LNCAP (cell line): ENCODE measurements around the gene PKN2.

Experiments
- TF ChIP-seq, protein P1 (sequence below): fragments of 450-650 bp; IDR thresholded peaks from 2 replicates; pipeline ENCODE4 v1.5.1; 2017; ENCODE audit warnings: mild to moderate bottlenecking

Gene PKN2

DNA sequence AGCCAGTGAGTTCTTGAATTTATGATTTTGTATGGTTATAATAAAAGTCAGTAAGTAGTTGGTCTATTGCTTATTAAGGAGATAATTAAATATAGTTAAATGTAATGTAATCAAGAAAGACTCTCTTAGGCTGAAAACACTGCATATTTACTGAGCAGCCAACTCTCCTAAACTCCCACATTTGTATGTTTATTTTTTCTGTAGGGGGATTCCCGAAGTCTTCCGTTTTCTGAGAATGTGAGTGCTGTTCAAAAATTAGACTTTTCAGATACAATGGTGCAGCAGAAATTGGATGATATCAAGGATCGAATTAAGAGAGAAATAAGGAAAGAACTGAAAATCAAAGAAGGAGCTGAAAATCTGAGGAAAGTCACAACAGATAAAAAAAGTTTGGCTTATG lies 56.7 kb downstream of the PKN2 start:
- TF ChIP-seq, protein P1, sequence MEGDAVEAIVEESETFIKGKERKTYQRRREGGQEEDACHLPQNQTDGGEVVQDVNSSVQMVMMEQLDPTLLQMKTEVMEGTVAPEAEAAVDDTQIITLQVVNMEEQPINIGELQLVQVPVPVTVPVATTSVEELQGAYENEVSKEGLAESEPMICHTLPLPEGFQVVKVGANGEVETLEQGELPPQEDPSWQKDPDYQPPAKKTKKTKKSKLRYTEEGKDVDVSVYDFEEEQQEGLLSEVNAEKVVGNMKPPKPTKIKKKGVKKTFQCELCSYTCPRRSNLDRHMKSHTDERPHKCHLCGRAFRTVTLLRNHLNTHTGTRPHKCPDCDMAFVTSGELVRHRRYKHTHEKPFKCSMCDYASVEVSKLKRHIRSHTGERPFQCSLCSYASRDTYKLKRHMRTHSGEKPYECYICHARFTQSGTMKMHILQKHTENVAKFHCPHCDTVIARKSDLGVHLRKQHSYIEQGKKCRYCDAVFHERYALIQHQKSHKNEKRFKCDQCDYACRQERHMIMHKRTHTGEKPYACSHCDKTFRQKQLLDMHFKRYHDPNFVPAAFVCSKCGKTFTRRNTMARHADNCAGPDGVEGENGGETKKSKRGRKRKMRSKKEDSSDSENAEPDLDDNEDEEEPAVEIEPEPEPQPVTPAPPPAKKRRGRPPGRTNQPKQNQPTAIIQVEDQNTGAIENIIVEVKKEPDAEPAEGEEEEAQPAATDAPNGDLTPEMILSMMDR: no peak

- TF ChIP-seq, protein P1: no peak
Observed at GRCh38 chr1:88741413-88741812, 57.3 kb downstream of the PKN2 start.

- TF ChIP-seq, protein P1: no peak
Observed at GRCh38 chr1:88742531-88742930, 58.5 kb downstream of the PKN2 start.

- TF ChIP-seq, protein P1: no peak
Observed at GRCh38 chr1:88744142-88744541, 60.1 kb downstream of the PKN2 start.

DNA sequence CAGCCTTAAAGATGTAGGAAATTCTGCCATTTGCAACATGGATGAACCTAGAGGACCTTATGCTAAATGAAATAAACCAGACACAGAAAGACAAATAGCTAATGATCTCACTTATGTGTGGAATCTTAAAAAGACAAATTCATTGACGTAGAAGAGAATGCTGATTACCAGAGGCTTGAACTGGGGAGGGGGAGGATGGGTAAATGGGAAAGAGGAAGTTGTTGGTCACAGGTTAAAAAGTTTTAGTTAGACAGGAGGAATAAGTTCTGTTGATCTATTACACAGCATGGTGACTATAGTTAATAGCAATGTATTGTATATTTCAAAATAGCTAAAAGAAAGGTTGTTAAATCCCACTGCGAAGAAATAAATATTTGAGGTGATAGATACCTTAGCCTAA lies 62.8 kb downstream of the PKN2 start:
- TF ChIP-seq, protein P1: no peak

- TF ChIP-seq, protein P1: no peak
Observed at GRCh38 chr1:88751714-88752113, 67.6 kb downstream of the PKN2 start.

DNA sequence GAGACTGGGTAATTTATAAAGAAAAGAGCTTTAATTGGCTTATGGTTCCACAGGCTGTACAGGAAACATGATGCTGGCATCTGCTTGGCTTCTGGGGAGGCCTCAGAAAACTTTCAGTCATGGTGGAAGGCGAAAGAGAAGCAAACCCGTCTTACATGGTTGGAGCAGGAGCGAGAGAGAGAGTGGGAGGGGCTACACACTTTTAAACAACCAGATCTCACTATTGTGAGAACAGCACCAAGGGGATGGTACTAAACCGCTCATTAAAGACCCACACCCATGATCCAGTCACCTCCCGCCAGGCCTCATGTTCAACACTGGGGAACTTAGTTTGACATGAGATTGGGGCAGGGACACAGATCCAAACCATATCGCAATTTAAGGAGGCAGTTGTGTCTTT lies 69.4 kb downstream of the PKN2 start:
- TF ChIP-seq, protein P1: no peak

DNA sequence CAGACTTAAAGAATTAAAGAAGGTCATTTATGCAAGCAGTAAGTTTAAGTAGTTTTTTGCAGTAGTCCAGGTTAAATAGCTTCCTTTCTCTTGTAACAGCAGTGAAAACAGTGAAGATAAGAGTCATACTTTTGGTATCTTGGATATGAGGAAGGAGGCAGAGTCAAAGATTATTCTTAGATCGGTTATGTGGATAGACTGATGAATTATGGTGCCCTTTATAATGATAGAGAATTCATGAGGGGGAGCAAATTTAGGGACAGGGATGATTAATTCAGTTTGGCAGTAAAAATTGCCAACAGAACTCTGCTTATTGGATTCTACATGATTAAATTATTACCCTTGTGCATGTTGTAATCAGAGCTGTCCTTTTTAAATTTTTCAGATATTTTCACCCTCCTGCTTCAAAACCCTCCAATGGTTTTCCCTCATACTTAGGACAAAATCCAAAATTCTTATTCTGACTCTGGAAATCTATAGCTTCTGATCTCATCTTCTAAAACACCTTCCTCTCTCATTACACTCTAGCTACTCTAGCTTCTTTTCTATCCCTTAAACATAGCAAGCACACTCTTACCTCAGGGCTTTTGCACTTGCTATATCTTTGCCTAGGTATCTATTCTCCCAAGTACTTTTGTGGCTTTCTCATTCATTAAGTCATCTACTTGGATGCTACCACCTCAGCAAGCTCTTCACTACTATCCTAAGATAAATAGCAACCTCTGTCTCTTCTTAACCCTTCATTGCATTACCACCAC lies 79.8 kb downstream of the PKN2 start:
- TF ChIP-seq, protein P1: no peak
